H9 (cell line): Measurements from ENCODE around the gene RELL1. TPM values are rescaled to one million over a fixed set of nuclear protein-coding genes. Genes with fewer than 3 reads are reported as not detected.

Experiments used
- DNase-seq: peaks from one replicate; pipeline ENCODE4 v3.0.0-alpha.2; 2017
- H2AFZ ChIP-seq: one replicate; pipeline ENCODE4 v1.6.1; 2013; ENCODE audit warnings: mild to moderate bottlenecking, low read length, control low read depth, moderate library complexity
- H2AK5ac ChIP-seq: 2 replicates; pipeline ENCODE4 v1.6.1; 2013; ENCODE audit warnings: low read length, control low read depth, mixed read lengths; ENCODE audit not compliant: insufficient read length
- H2BK120ac ChIP-seq: one replicate; pipeline ENCODE4 v1.6.1; 2013; ENCODE audit warnings: low read depth, mild to moderate bottlenecking, low read length, control low read depth, inconsistent platforms; ENCODE audit not compliant: poor library complexity, severe bottlenecking
- H2BK12ac ChIP-seq: 2 replicates; pipeline ENCODE4 v1.6.1; 2013; ENCODE audit warnings: low read length, control low read depth, mixed read lengths, low read depth; ENCODE audit not compliant: insufficient read length
- H2BK15ac ChIP-seq: 2 replicates; pipeline ENCODE4 v1.6.1; 2013; ENCODE audit warnings: low read depth, low read length, control low read depth
- H2BK20ac ChIP-seq: one replicate; pipeline ENCODE4 v1.6.1; 2013; ENCODE audit warnings: low read depth, mild to moderate bottlenecking, low read length, control low read depth, inconsistent platforms; ENCODE audit not compliant: poor library complexity, severe bottlenecking
- H2BK5ac ChIP-seq: 2 replicates; pipeline ENCODE4 v1.6.1; 2013; ENCODE audit warnings: low read length, control low read depth, mixed read lengths; ENCODE audit not compliant: insufficient read length
- H3K14ac ChIP-seq: 2 replicates; pipeline ENCODE4 v1.6.1; 2013; ENCODE audit warnings: low read length, control low read depth; ENCODE audit not compliant: insufficient read depth
- H3K18ac ChIP-seq: 2 replicates; pipeline ENCODE4 v1.6.1; 2013; ENCODE audit warnings: low read depth, mild to moderate bottlenecking, mixed read lengths, low read length, control low read depth; ENCODE audit not compliant: insufficient read length
- H3K23ac ChIP-seq: 2 replicates; pipeline ENCODE4 v1.6.1; 2013; ENCODE audit warnings: low read length, control low read depth, mixed read lengths, low read depth; ENCODE audit not compliant: insufficient read length
- H3K23me2 ChIP-seq: 2 replicates; pipeline ENCODE4 v1.6.1; 2013; ENCODE audit warnings: low read depth, mild to moderate bottlenecking, mixed read lengths, low read length, control low read depth; ENCODE audit not compliant: insufficient read length, poor library complexity, severe bottlenecking
- H3K27ac ChIP-seq: 2 replicates; pipeline ENCODE4 v1.5.1; 2013; ENCODE audit warnings: low read length, control low read depth, mixed read lengths, low read depth; ENCODE audit not compliant: insufficient read length
- H3K27me3 ChIP-seq: 2 replicates; pipeline ENCODE4 v1.6.1; 2013; ENCODE audit warnings: low read length, control low read depth, inconsistent platforms; ENCODE audit not compliant: insufficient read depth
- H3K4ac ChIP-seq: 2 replicates; pipeline ENCODE4 v1.6.1; 2013; ENCODE audit warnings: low read depth, mild to moderate bottlenecking, control low read depth, inconsistent platforms, low read length, moderate library complexity
- H3K4me1 ChIP-seq: 2 replicates; pipeline ENCODE4 v1.6.1; 2013; ENCODE audit warnings: low read length, control low read depth, inconsistent platforms; ENCODE audit not compliant: insufficient read depth
- H3K4me2 ChIP-seq: 2 replicates; pipeline ENCODE4 v1.6.1; 2013; ENCODE audit warnings: low read length, control low read depth, mixed read lengths; ENCODE audit not compliant: insufficient read length, insufficient read depth
- H3K56ac ChIP-seq: 2 replicates; pipeline ENCODE4 v1.6.1; 2013; ENCODE audit warnings: low read depth, mild to moderate bottlenecking, mixed read lengths, low read length, control low read depth; ENCODE audit not compliant: insufficient read length
- H3K79me1 ChIP-seq: 2 replicates; pipeline ENCODE4 v1.6.1; 2013; ENCODE audit warnings: low read depth, mild to moderate bottlenecking, moderate library complexity, low read length, control low read depth, inconsistent platforms; ENCODE audit not compliant: insufficient read depth, poor library complexity, severe bottlenecking
- H3K79me2 ChIP-seq: 2 replicates; pipeline ENCODE4 v1.6.1; 2013; ENCODE audit warnings: low read length, control low read depth, inconsistent platforms; ENCODE audit not compliant: insufficient read depth
- H3K9ac ChIP-seq: 2 replicates; pipeline ENCODE4 v1.6.1; 2013; ENCODE audit warnings: low read length, control low read depth, mixed read lengths; ENCODE audit not compliant: insufficient read length; ENCODE audit errors: extremely low read depth
- H3K9me3 ChIP-seq: one replicate; pipeline ENCODE4 v1.6.1; 2013; ENCODE audit warnings: low read depth, low read length, inconsistent platforms; ENCODE audit not compliant: control insufficient read depth
- H3T11ph ChIP-seq: one replicate; pipeline ENCODE4 v1.6.1; 2013; ENCODE audit warnings: mild to moderate bottlenecking, low read length, control low read depth, inconsistent platforms
- H4K20me1 ChIP-seq: one replicate; pipeline ENCODE4 v1.6.1; 2013; ENCODE audit not compliant: control insufficient read depth, insufficient read length, insufficient read depth
- H4K5ac ChIP-seq: 2 replicates; pipeline ENCODE4 v1.6.1; 2013; ENCODE audit warnings: low read depth, mild to moderate bottlenecking, mixed read lengths, low read length, control low read depth; ENCODE audit not compliant: insufficient read length
- H4K8ac ChIP-seq: replicated peaks from 2 replicates; pipeline ENCODE4 v1.6.1; 2013; ENCODE audit warnings: low read length, control low read depth, mixed read lengths, low read depth; ENCODE audit not compliant: insufficient read length
- H4K91ac ChIP-seq: 2 replicates; pipeline ENCODE4 v1.6.1; 2013; ENCODE audit warnings: low read depth, mild to moderate bottlenecking, moderate library complexity, mixed read lengths, low read length, control low read depth; ENCODE audit not compliant: insufficient read length
- H3K27ac Mint-ChIP-seq, 3 experiments: 2 replicates in 2 of 3; 3 replicates in 1 of 3; pipeline ENCODE4 v1.8.0; 2020 to 2021; ENCODE audit warnings: mixed read lengths in 3 of 3, mild to moderate bottlenecking in 1 of 3, moderate library complexity in 1 of 3
- H3K27me3 Mint-ChIP-seq: 2 replicates; pipeline ENCODE4 v1.8.0; 2021; ENCODE audit warnings: low read depth, mild to moderate bottlenecking, moderate library complexity, mixed read lengths
- H3K36me3 Mint-ChIP-seq, 3 experiments: 2 replicates in 2 of 3; 3 replicates in 1 of 3; pipeline ENCODE4 v1.8.0; 2020 to 2021; ENCODE audit warnings: low read depth in 3 of 3, mixed read lengths in 3 of 3; ENCODE audit not compliant: insufficient read depth in 1 of 3
- H3K4me1 Mint-ChIP-seq, 2 experiments: 2 replicates each; pipeline ENCODE4 v1.8.0; 2020; ENCODE audit warnings: mixed read lengths in 2 of 2
- H3K4me3 Mint-ChIP-seq, 2 experiments: 2 replicates in 1 of 2; 3 replicates in 1 of 2; pipeline ENCODE4 v1.8.0; 2020 to 2021; ENCODE audit warnings: mild to moderate bottlenecking in 2 of 2, mixed read lengths in 2 of 2, moderate library complexity in 1 of 2
- H3K9me3 Mint-ChIP-seq, 2 experiments: 2 replicates in 1 of 2; 3 replicates in 1 of 2; pipeline ENCODE4 v1.8.0; 2020; ENCODE audit warnings: mild to moderate bottlenecking in 2 of 2, mixed read lengths in 2 of 2, moderate library complexity in 1 of 2
- CTCF ChIP-seq: fragments of 200-600 bp; sonication (generic); conservative IDR thresholded peaks from 3 replicates; pipeline ENCODE4 v1.8.0; 2021; ENCODE audit warnings: antibody characterized with exemption, mild to moderate bottlenecking
- WGBS: extraction: QIAGEN DNeasy Blood & Tissue Kit; methylation state at CpG from one replicate; pipeline ENCODE4 v1.1.7; 2013; ENCODE audit warnings: missing lambda C conversion rate, low lambda C conversion rate, mixed read lengths; ENCODE audit not compliant: insufficient read length; ENCODE audit errors: extremely low coverage; 5-methylcytosine and 5-hydroxymethylcytosine counted together
- total RNA-seq: library from RNA; stranded (reverse); gene quantifications from 2 replicates; pipeline ENCODE4 v1.2.1, GENCODE V29; 2021

Gene RELL1
- total RNA-seq, 1 experiment from 2014 or later, result 10.8 TPM

GRCh38 chr4:37725718-37726117 lies 39.5 kb upstream of the RELL1 start:
- Histone ChIP-seq H2BK120ac (no peak overlapping the region), H3T11ph (no peak overlapping the region), H3K79me2 (no peaks in the 10 kb centered on the region), H3K18ac (no peak overlapping the region), H3K27ac (no peak overlapping the region), H2BK12ac (no peak overlapping the region), H3K4me1 (no peaks in the 10 kb centered on the region), H3K23ac (no peak overlapping the region), H3K14ac (no peak overlapping the region), H4K5ac (no peak overlapping the region), H4K20me1 (no peaks in the 10 kb centered on the region), H3K23me2 (no peaks in the 10 kb centered on the region), H2BK20ac (no peak overlapping the region), H4K91ac (no peak overlapping the region), H2BK5ac (no peak overlapping the region), H3K79me1 (no peaks in the 10 kb centered on the region), H3K4me2 (no peak overlapping the region), H2AFZ (no peak overlapping the region), H3K27me3 (no peaks in the 10 kb centered on the region), H3K9ac (no peak overlapping the region), H3K56ac (no peak overlapping the region), H2AK5ac (no peak overlapping the region), H3K9me3 (no peaks in the 10 kb centered on the region), H3K4ac (no peak overlapping the region), H4K8ac (no peak overlapping the region), H2BK15ac (no peak overlapping the region)
- no peak overlapping the region for H3K4me3 Mint-ChIP-seq
- H3K27ac Mint-ChIP-seq, result no peak overlapping the region
- no peak for TF ChIP-seq CTCF
- H3K27me3 Mint-ChIP-seq, result no peaks in the 10 kb centered on the region
- DNase-seq, result no peak
- peaks cover 0 to under 1% (median 0%) of the 10 kb centered on the region in 3 experiments; a peak in 1 of 7 replicates for H3K36me3 Mint-ChIP-seq
- H3K9me3 Mint-ChIP-seq, result peaks cover 0 to under 1% of the 10 kb centered on the region in 2 experiments; a peak in 2 of 5 replicates
- WGBS, result no CpG with 5 or more reads among the region's 7 CpGs
- H3K4me1 Mint-ChIP-seq, result peaks cover 15% of the 10 kb centered on the region in 2 experiments
